ENCODE measurements around the gene ATG10. TPM values are rescaled to one million over a fixed set of nuclear protein-coding genes. Genes with fewer than 3 reads are reported as not detected.

The ATG10 gene
- total RNA-seq, 1 donor from 2014 or later = 4.2 TPM

DNA sequence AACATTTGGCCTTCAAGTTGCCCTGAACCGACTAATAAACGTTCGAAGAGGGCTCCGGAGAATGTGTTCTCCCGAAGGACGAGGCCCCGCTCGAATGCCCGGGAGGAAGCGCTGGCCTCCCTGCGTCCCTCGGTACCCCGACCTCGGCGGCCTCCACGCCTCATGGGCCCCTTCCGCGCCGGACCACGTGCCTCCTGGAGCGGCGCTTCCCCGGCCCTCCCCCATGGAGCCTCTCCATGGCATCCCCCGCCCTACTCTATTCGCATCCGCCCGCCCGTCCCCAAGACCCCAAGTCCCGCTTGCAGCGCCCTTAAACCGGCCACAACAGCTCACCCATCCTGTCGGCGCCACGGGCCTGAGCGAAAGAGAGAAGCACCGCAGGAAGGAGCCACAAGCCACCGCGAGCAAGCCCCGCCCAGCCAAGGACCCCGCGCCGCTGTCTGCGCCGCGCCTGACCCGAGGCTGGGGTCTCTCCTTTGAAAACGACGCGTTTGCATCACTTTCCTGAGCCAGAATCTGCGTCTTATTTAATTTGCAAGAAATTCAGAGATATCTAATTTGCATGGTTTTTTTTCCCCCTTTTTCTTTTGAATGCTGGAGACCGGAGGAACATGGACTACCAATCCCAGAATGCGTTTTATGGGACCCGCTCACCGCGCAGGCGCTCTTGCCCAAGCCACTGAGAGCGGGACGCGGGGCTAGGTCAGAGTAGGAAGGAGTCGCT, 306.3 kb downstream of the ATG10 start, which contains the start of gene RPS23:
TSS of gene RPS23 (minus strand) at position 368 of the 724 bp plus-strand sequence. CDS start at position 337, 31 bp downstream.
- TF ChIP-seq, protein P1, sequence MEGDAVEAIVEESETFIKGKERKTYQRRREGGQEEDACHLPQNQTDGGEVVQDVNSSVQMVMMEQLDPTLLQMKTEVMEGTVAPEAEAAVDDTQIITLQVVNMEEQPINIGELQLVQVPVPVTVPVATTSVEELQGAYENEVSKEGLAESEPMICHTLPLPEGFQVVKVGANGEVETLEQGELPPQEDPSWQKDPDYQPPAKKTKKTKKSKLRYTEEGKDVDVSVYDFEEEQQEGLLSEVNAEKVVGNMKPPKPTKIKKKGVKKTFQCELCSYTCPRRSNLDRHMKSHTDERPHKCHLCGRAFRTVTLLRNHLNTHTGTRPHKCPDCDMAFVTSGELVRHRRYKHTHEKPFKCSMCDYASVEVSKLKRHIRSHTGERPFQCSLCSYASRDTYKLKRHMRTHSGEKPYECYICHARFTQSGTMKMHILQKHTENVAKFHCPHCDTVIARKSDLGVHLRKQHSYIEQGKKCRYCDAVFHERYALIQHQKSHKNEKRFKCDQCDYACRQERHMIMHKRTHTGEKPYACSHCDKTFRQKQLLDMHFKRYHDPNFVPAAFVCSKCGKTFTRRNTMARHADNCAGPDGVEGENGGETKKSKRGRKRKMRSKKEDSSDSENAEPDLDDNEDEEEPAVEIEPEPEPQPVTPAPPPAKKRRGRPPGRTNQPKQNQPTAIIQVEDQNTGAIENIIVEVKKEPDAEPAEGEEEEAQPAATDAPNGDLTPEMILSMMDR (IDR thresholded peaks at IDR 0.05) = no peak
- TF ChIP-seq POLR2AphosphoS5 (IDR thresholded peaks at IDR 0.05; ENCODE audit: insufficient read depth in 1 of 2, low read depth in 1 of 2) (peak; percentile 89 to 93), POLR2A (IDR thresholded peaks at IDR 0.05) (peak in 1 of 2 donors; percentile 32)
- intact Hi-C loops (cut with DNase I) = no loop called here
- Histone ChIP-seq H3K36me3 (peaks cover 0 to 23% of the 10 kb centered on the region in 2 donors), H3K27ac (peak within 1 kb of the TSS; percentile 79), H3K4me3 (peak within 1 kb of the TSS; percentile 62 to 92), H3K27me3 (no peaks in the 10 kb centered on the region), H3K4me1 (peaks cover 25% of the 10 kb centered on the region), H3K9me3 (no peaks in the 10 kb centered on the region)
- DNase-seq (ENCODE audit: extremely low spot score in 2 of 2) = no peak

DNA sequence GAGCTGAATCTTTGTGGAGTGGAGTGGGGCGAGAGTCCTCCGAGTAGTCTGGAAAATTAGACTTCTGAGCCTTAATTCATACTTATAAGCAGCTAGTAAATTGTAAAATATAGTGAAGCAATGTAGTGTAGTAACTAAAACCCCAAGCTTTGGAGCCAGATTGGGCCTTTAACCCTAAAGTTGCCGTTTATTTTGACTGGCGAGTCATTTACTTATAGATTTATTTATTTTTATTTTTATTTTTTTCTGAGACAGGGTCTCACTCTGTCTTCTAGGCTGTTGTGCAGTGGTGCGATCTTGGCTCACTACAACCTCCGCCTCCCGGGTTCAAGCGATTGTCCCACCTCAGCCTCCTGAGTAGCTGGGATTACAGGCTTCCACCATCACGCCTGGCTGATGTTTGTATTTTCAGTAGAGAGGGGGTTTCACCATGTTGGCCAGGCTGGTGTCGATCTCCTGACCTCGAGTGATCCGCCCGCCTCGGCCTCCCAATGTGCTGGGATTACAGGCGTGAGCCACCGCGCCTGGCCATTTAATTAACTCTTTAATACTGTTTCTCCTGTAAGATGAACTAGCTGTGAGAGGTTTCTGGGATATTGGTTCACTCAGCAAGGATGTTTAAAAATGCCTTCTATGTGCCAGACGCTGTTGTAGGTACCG, 307.0 kb downstream of the ATG10 start:
- no peaks in the 10 kb centered on the region for H3K9me3 ChIP-seq
- DNase-seq (ENCODE audit: extremely low spot score in 2 of 2) = no peak
- H3K27ac ChIP-seq = peak overlapping the region; percentile 79
- H3K4me3 ChIP-seq = peak overlapping the region; percentile 62 to 92
- peaks cover 0 to 23% of the 10 kb centered on the region in 2 donors for H3K36me3 ChIP-seq
- H3K4me1 ChIP-seq = peaks cover 25% of the 10 kb centered on the region
- intact Hi-C loops (cut with DNase I) = no loop called here
- TF ChIP-seq POLR2AphosphoS5 (IDR thresholded peaks at IDR 0.05; ENCODE audit: insufficient read depth in 1 of 2, low read depth in 1 of 2) = peak in 1 of 2 donors; percentile 37
- TF ChIP-seq, protein P1 (IDR thresholded peaks at IDR 0.05) = no peak
- no peaks in the 10 kb centered on the region for H3K27me3 ChIP-seq

DNA sequence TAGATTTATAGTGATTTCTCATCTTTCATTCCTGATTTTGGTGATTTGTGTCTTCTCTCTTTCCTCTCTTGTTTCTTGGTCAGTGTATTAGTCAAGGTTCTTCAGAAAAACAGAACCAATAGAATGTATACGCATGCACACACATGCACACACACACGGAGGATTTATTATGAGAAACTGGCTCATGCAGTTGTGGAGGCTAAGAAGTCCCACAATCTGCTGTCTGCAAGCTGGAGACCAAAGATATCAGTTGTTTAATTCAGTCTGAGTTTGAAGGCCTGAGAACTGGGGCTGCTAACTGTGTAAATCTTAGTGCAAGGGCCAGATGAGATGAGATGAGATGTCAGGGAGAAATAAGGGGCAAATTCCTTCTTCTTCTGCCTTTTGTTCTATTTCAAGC, 312.1 kb downstream of the ATG10 start:
- no peaks in the 10 kb centered on the region for H3K9me3 ChIP-seq
- H3K4me1 ChIP-seq = peaks cover 6% of the 10 kb centered on the region
- no peaks in the 10 kb centered on the region for H3K36me3 ChIP-seq
- H3K4me3 ChIP-seq = no peak overlapping the region
- no peak for DNase-seq (ENCODE audit: extremely low spot score in 2 of 2)
- no peak overlapping the region for H3K27ac ChIP-seq
- TF ChIP-seq POLR2AphosphoS5 (IDR thresholded peaks at IDR 0.05; ENCODE audit: insufficient read depth in 1 of 2, low read depth in 1 of 2) = no peak
- TF ChIP-seq, protein P1 (IDR thresholded peaks at IDR 0.05) = no peak
- no peak for TF ChIP-seq POLR2A (IDR thresholded peaks at IDR 0.05)
- no peaks in the 10 kb centered on the region for H3K27me3 ChIP-seq
- intact Hi-C loops (cut with DNase I) = no loop called here

DNA sequence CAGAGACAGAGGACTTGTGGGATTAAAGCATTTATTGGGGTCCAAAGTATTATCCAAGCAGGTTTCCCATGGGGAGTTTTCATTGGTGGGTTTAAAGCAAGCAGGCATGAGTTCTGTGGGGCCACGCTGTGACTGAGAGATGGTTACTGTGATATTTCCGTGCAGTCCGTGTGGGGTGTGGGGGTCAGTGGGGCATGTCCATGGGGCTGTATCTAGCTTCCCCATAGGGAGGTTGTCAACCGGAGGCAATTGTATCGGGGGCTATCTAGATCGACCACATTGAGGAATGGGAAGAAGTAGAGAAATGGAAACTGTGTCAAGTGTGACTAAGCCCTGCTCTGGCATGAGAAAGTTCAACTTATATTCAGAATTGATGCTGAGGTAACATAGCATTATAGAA, 313.4 kb downstream of the ATG10 start:
- H3K9me3 ChIP-seq = no peaks in the 10 kb centered on the region
- intact Hi-C loops (cut with DNase I) = no loop called here
- H3K27me3 ChIP-seq = no peaks in the 10 kb centered on the region
- H3K27ac ChIP-seq = no peak overlapping the region
- DNase-seq (ENCODE audit: extremely low spot score in 2 of 2) = no peak
- no peaks in the 10 kb centered on the region for H3K4me1 ChIP-seq
- no peak overlapping the region for H3K4me3 ChIP-seq
- TF ChIP-seq POLR2A (IDR thresholded peaks at IDR 0.05) (no peak), POLR2AphosphoS5 (IDR thresholded peaks at IDR 0.05; ENCODE audit: insufficient read depth in 1 of 2, low read depth in 1 of 2) (no peak)
- TF ChIP-seq, protein P1 (IDR thresholded peaks at IDR 0.05) = no peak
- H3K36me3 ChIP-seq = no peaks in the 10 kb centered on the region

DNA sequence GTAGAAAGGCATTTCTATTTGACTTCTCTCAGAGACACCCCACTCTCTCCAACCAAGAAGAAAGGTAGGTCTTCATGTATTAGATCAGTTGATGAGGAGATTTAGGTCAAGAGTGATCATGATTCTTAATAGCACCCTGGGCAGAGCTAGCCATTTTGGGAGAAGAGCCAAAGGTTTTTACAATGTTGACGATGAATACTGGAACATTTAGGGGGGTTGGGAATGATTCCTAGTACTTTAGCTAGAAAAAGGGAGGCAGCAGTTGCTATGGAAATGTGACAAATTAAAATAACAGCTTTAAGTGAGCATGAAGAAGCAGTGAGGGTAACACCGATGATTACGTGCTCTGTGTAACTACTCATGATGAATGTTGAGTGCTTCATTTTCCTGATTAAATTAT, 315.8 kb downstream of the ATG10 start:
- Histone ChIP-seq H3K36me3 (no peaks in the 10 kb centered on the region), H3K4me3 (no peak overlapping the region), H3K9me3 (no peaks in the 10 kb centered on the region), H3K4me1 (no peaks in the 10 kb centered on the region), H3K27ac (no peak overlapping the region), H3K27me3 (no peaks in the 10 kb centered on the region)
- no peak for DNase-seq (ENCODE audit: extremely low spot score in 2 of 2)
- TF ChIP-seq POLR2AphosphoS5 (IDR thresholded peaks at IDR 0.05; ENCODE audit: insufficient read depth in 1 of 2, low read depth in 1 of 2) (no peak), POLR2A (IDR thresholded peaks at IDR 0.05) (no peak)
- TF ChIP-seq, protein P1 (IDR thresholded peaks at IDR 0.05) = no peak
- intact Hi-C loops (cut with DNase I) = no loop called here
